ENCODE measurements around the gene ANAPC10.
"Not testable (repeated sequence)": the region's sequence is repeated elsewhere in the genome, so short reads cannot be mapped to it uniquely, and the experiment has no call there.

The ANAPC10 gene

GRCh38 chr4:145000656-145001055, 97.3 kb downstream of the ANAPC10 start:
- H3K4me1 ChIP-seq (ENCODE audit: insufficient read depth, low read length); H3K4me3 ChIP-seq (ENCODE audit: low read depth in 1 of 2, low read length in 2 of 2); H3K9me3 ChIP-seq (ENCODE audit: low read length); H3K27me3 ChIP-seq (ENCODE audit: control insufficient read depth in 1 of 2, insufficient read depth in 2 of 2, low read length in 2 of 2); H3K27ac ChIP-seq (ENCODE audit: low read depth, low read length); H3K36me3 ChIP-seq (ENCODE audit: insufficient read depth, low read length); H3K9ac ChIP-seq (ENCODE audit: low read length): not testable (repeated sequence)

- Histone ChIP-seq H3K9ac (ENCODE audit: low read length) (no peak overlapping the region), H3K4me3 (ENCODE audit: low read depth in 1 of 2, low read length in 2 of 2) (no peak overlapping the region), H3K4me1 (ENCODE audit: insufficient read depth, low read length) (no peaks in the 10 kb centered on the region), H3K27me3 (ENCODE audit: control insufficient read depth in 1 of 2, insufficient read depth in 2 of 2, low read length in 2 of 2) (no peaks in the 10 kb centered on the region), H3K36me3 (ENCODE audit: insufficient read depth, low read length) (no peaks in the 10 kb centered on the region), H3K9me3 (ENCODE audit: low read length) (no peaks in the 10 kb centered on the region), H3K27ac (ENCODE audit: low read depth, low read length) (no peak overlapping the region)
These were observed 108.7 kb downstream of the ANAPC10 start for GRCh38 chr4:144989306-144989705.

GRCh38 chr4:144985531-144985930, 112.5 kb downstream of the ANAPC10 start:
- Histone ChIP-seq H3K4me3 (ENCODE audit: low read depth in 1 of 2, low read length in 2 of 2) (no peak overlapping the region), H3K27ac (ENCODE audit: low read depth, low read length) (no peak overlapping the region)

GRCh38 chr4:144985014-144985413, 113.0 kb downstream of the ANAPC10 start:
- no peak overlapping the region for H3K27ac ChIP-seq (ENCODE audit: low read depth, low read length)
- no peaks in the 10 kb centered on the region for H3K36me3 ChIP-seq (ENCODE audit: insufficient read depth, low read length)
- H3K9ac ChIP-seq (ENCODE audit: low read length) = no peak overlapping the region
- no peaks in the 10 kb centered on the region for H3K27me3 ChIP-seq (ENCODE audit: control insufficient read depth in 1 of 2, insufficient read depth in 2 of 2, low read length in 2 of 2)
- H3K4me3 ChIP-seq (ENCODE audit: low read depth in 1 of 2, low read length in 2 of 2) = no peak overlapping the region
- H3K9me3 ChIP-seq (ENCODE audit: low read length) = peaks cover 5% of the 10 kb centered on the region
- no peaks in the 10 kb centered on the region for H3K4me1 ChIP-seq (ENCODE audit: insufficient read depth, low read length)

More at GRCh38 chr4:144985531-144985930, 112.5 kb downstream of the ANAPC10 start:
- Histone ChIP-seq H3K27me3 (ENCODE audit: control insufficient read depth in 1 of 2, insufficient read depth in 2 of 2, low read length in 2 of 2) (no peaks in the 10 kb centered on the region), H3K36me3 (ENCODE audit: insufficient read depth, low read length) (no peaks in the 10 kb centered on the region), H3K9me3 (ENCODE audit: low read length) (peaks cover 5% of the 10 kb centered on the region), H3K9ac (ENCODE audit: low read length) (no peak overlapping the region), H3K4me1 (ENCODE audit: insufficient read depth, low read length) (no peaks in the 10 kb centered on the region)

GRCh38 chr4:144984241-144984640, 113.8 kb downstream of the ANAPC10 start:
- no peak overlapping the region for H3K27ac ChIP-seq (ENCODE audit: low read depth, low read length)

GRCh38 chr4:144975718-144976117, 122.3 kb downstream of the ANAPC10 start:
- Histone ChIP-seq H3K36me3 (ENCODE audit: insufficient read depth, low read length) (no peaks in the 10 kb centered on the region), H3K27ac (ENCODE audit: low read depth, low read length) (no peak overlapping the region)

More at GRCh38 chr4:144984241-144984640, 113.8 kb downstream of the ANAPC10 start:
- H3K27me3 ChIP-seq (ENCODE audit: control insufficient read depth in 1 of 2, insufficient read depth in 2 of 2, low read length in 2 of 2) = no peaks in the 10 kb centered on the region
- no peaks in the 10 kb centered on the region for H3K36me3 ChIP-seq (ENCODE audit: insufficient read depth, low read length)
- peaks cover 5% of the 10 kb centered on the region for H3K9me3 ChIP-seq (ENCODE audit: low read length)
- H3K9ac ChIP-seq (ENCODE audit: low read length) = no peak overlapping the region
- H3K4me1 ChIP-seq (ENCODE audit: insufficient read depth, low read length) = no peaks in the 10 kb centered on the region
- no peak overlapping the region for H3K4me3 ChIP-seq (ENCODE audit: low read depth in 1 of 2, low read length in 2 of 2)

GRCh38 chr4:144970597-144970996, 127.4 kb downstream of the ANAPC10 start:
- Histone ChIP-seq H3K9me3 (ENCODE audit: low read length) (no peaks in the 10 kb centered on the region), H3K27ac (ENCODE audit: low read depth, low read length) (no peak overlapping the region), H3K9ac (ENCODE audit: low read length) (no peak overlapping the region), H3K27me3 (ENCODE audit: control insufficient read depth in 1 of 2, insufficient read depth in 2 of 2, low read length in 2 of 2) (no peaks in the 10 kb centered on the region), H3K36me3 (ENCODE audit: insufficient read depth, low read length) (no peaks in the 10 kb centered on the region), H3K4me1 (ENCODE audit: insufficient read depth, low read length) (no peaks in the 10 kb centered on the region), H3K4me3 (ENCODE audit: low read depth in 1 of 2, low read length in 2 of 2) (no peak overlapping the region)

More at GRCh38 chr4:144975718-144976117, 122.3 kb downstream of the ANAPC10 start:
- no peaks in the 10 kb centered on the region for H3K27me3 ChIP-seq (ENCODE audit: control insufficient read depth in 1 of 2, insufficient read depth in 2 of 2, low read length in 2 of 2)
- peaks cover under 1% of the 10 kb centered on the region for H3K9me3 ChIP-seq (ENCODE audit: low read length)
- no peak overlapping the region for H3K4me3 ChIP-seq (ENCODE audit: low read depth in 1 of 2, low read length in 2 of 2)
- H3K4me1 ChIP-seq (ENCODE audit: insufficient read depth, low read length) = no peaks in the 10 kb centered on the region
- no peak overlapping the region for H3K9ac ChIP-seq (ENCODE audit: low read length)

GRCh38 chr4:144969821-144970220, 128.2 kb downstream of the ANAPC10 start:
- Histone ChIP-seq H3K36me3 (ENCODE audit: insufficient read depth, low read length) (no peaks in the 10 kb centered on the region), H3K27ac (ENCODE audit: low read depth, low read length) (no peak overlapping the region), H3K9ac (ENCODE audit: low read length) (no peak overlapping the region), H3K4me3 (ENCODE audit: low read depth in 1 of 2, low read length in 2 of 2) (no peak overlapping the region), H3K4me1 (ENCODE audit: insufficient read depth, low read length) (no peaks in the 10 kb centered on the region), H3K9me3 (ENCODE audit: low read length) (no peaks in the 10 kb centered on the region), H3K27me3 (ENCODE audit: control insufficient read depth in 1 of 2, insufficient read depth in 2 of 2, low read length in 2 of 2) (no peaks in the 10 kb centered on the region)

GRCh38 chr4:144968606-144969005, 129.4 kb downstream of the ANAPC10 start:
- Histone ChIP-seq H3K9ac (ENCODE audit: low read length) (no peak overlapping the region), H3K9me3 (ENCODE audit: low read length) (no peaks in the 10 kb centered on the region), H3K27ac (ENCODE audit: low read depth, low read length) (no peak overlapping the region), H3K27me3 (ENCODE audit: control insufficient read depth in 1 of 2, insufficient read depth in 2 of 2, low read length in 2 of 2) (no peaks in the 10 kb centered on the region), H3K36me3 (ENCODE audit: insufficient read depth, low read length) (no peaks in the 10 kb centered on the region), H3K4me1 (ENCODE audit: insufficient read depth, low read length) (no peaks in the 10 kb centered on the region), H3K4me3 (ENCODE audit: low read depth in 1 of 2, low read length in 2 of 2) (no peak overlapping the region)

GRCh38 chr4:144967161-144967560, 130.8 kb downstream of the ANAPC10 start:
- no peak overlapping the region for H3K27ac ChIP-seq (ENCODE audit: low read depth, low read length)
- H3K4me1 ChIP-seq (ENCODE audit: insufficient read depth, low read length) = no peaks in the 10 kb centered on the region
- no peak overlapping the region for H3K4me3 ChIP-seq (ENCODE audit: low read depth in 1 of 2, low read length in 2 of 2)
- no peaks in the 10 kb centered on the region for H3K9me3 ChIP-seq (ENCODE audit: low read length)
- no peak overlapping the region for H3K9ac ChIP-seq (ENCODE audit: low read length)
- no peaks in the 10 kb centered on the region for H3K27me3 ChIP-seq (ENCODE audit: control insufficient read depth in 1 of 2, insufficient read depth in 2 of 2, low read length in 2 of 2)
- H3K36me3 ChIP-seq (ENCODE audit: insufficient read depth, low read length) = no peaks in the 10 kb centered on the region

GRCh38 chr4:144962300-144962699, 135.7 kb downstream of the ANAPC10 start:
- Histone ChIP-seq H3K9ac (ENCODE audit: low read length) (no peak overlapping the region), H3K4me3 (ENCODE audit: low read depth in 1 of 2, low read length in 2 of 2) (no peak overlapping the region)

GRCh38 chr4:144955104-144955503, 142.9 kb downstream of the ANAPC10 start:
- Histone ChIP-seq H3K4me1 (ENCODE audit: insufficient read depth, low read length) (no peaks in the 10 kb centered on the region), H3K4me3 (ENCODE audit: low read depth in 1 of 2, low read length in 2 of 2) (no peak overlapping the region), H3K9me3 (ENCODE audit: low read length) (no peaks in the 10 kb centered on the region), H3K36me3 (ENCODE audit: insufficient read depth, low read length) (no peaks in the 10 kb centered on the region), H3K9ac (ENCODE audit: low read length) (no peak overlapping the region), H3K27ac (ENCODE audit: low read depth, low read length) (no peak overlapping the region), H3K27me3 (ENCODE audit: control insufficient read depth in 1 of 2, insufficient read depth in 2 of 2, low read length in 2 of 2) (no peaks in the 10 kb centered on the region)

More at GRCh38 chr4:144962300-144962699, 135.7 kb downstream of the ANAPC10 start:
- Histone ChIP-seq H3K27me3 (ENCODE audit: control insufficient read depth in 1 of 2, insufficient read depth in 2 of 2, low read length in 2 of 2) (no peaks in the 10 kb centered on the region), H3K9me3 (ENCODE audit: low read length) (no peaks in the 10 kb centered on the region), H3K4me1 (ENCODE audit: insufficient read depth, low read length) (no peaks in the 10 kb centered on the region), H3K36me3 (ENCODE audit: insufficient read depth, low read length) (no peaks in the 10 kb centered on the region), H3K27ac (ENCODE audit: low read depth, low read length) (no peak overlapping the region)
